NCI-H2029 treated with DMSO at 0.1 percent for 48 hours (cell line): ENCODE data around the gene RHPN2.
A peak's percentile ranks its signal among the peaks of the same experiment; 100 is the strongest.

Source experiments
- DNase-seq: peaks from one replicate; lab custom pipeline; 2025; lab: John Stamatoyannopoulos, UW

RHPN2 gene

GRCh38 chr19:33064792-33065550, at the start of gene RHPN2:
TSS of gene RHPN2 (minus strand) at chr19:33064888. CDS start at chr19:33064852, 36 bp downstream.
- no peak for DNase-seq

- DNase-seq: no peak
Observed at GRCh38 chr19:33114312-33114711, 49.6 kb upstream of the RHPN2 start.

- DNase-seq: no peak
Observed at GRCh38 chr19:33111587-33111986, 46.9 kb upstream of the RHPN2 start.

- DNase-seq: no peak
Observed at GRCh38 chr19:33110137-33110910, 45.6 kb upstream of the RHPN2 start.

- no peak for DNase-seq
Observed at GRCh38 chr19:33108161-33108560, 43.5 kb upstream of the RHPN2 start.

- no peak for DNase-seq
Observed at GRCh38 chr19:33102893-33103292, 38.2 kb upstream of the RHPN2 start.

- no peak for DNase-seq
Observed at GRCh38 chr19:33100894-33101644, 36.4 kb upstream of the RHPN2 start.

GRCh38 chr19:33098055-33098534, 33.4 kb upstream of the RHPN2 start:
- no peak for DNase-seq

- DNase-seq: no peak
Observed at GRCh38 chr19:33096005-33096404, 31.3 kb upstream of the RHPN2 start.

- no peak for DNase-seq
Observed at GRCh38 chr19:33094436-33095067, 29.9 kb upstream of the RHPN2 start.

GRCh38 chr19:33093420-33094210, 28.9 kb upstream of the RHPN2 start:
- no peak for DNase-seq

- no peak for DNase-seq
Observed at GRCh38 chr19:33090179-33090578, 25.5 kb upstream of the RHPN2 start.

- DNase-seq: no peak
Observed at GRCh38 chr19:33089010-33089409, 24.3 kb upstream of the RHPN2 start.

- no peak for DNase-seq
Observed at GRCh38 chr19:33086955-33087354, 22.3 kb upstream of the RHPN2 start.

GRCh38 chr19:33085570-33086128, 21.0 kb upstream of the RHPN2 start:
- DNase-seq: no peak

- DNase-seq: peak; percentile 21
Observed at GRCh38 chr19:33080761-33081681, 16.3 kb upstream of the RHPN2 start, which contains the start of gene GPATCH1. TSS of gene GPATCH1 (plus strand) at chr19:33081181. CDS start at chr19:33081194, 13 bp downstream.

GRCh38 chr19:33075519-33075918, 10.8 kb upstream of the RHPN2 start:
- no peak for DNase-seq

- no peak for DNase-seq
Observed at GRCh38 chr19:33071887-33072286, 7.2 kb upstream of the RHPN2 start.

- no peak for DNase-seq
Observed at GRCh38 chr19:33067121-33067520, 2.4 kb upstream of the RHPN2 start.

GRCh38 chr19:33066543-33066942, 1.9 kb upstream of the RHPN2 start:
- DNase-seq: no peak
